GM12801 (cell line): ENCODE results near the gene POFUT1.

Experiments
- TF ChIP-seq, protein P1 (sequence below): IDR thresholded peaks from one replicate; pipeline ENCODE4 v1.5.1; 2011; ENCODE audit warnings: control low read depth; ENCODE audit not compliant: insufficient read length; ENCODE audit errors: extremely low read depth

POFUT1 gene

DNA sequence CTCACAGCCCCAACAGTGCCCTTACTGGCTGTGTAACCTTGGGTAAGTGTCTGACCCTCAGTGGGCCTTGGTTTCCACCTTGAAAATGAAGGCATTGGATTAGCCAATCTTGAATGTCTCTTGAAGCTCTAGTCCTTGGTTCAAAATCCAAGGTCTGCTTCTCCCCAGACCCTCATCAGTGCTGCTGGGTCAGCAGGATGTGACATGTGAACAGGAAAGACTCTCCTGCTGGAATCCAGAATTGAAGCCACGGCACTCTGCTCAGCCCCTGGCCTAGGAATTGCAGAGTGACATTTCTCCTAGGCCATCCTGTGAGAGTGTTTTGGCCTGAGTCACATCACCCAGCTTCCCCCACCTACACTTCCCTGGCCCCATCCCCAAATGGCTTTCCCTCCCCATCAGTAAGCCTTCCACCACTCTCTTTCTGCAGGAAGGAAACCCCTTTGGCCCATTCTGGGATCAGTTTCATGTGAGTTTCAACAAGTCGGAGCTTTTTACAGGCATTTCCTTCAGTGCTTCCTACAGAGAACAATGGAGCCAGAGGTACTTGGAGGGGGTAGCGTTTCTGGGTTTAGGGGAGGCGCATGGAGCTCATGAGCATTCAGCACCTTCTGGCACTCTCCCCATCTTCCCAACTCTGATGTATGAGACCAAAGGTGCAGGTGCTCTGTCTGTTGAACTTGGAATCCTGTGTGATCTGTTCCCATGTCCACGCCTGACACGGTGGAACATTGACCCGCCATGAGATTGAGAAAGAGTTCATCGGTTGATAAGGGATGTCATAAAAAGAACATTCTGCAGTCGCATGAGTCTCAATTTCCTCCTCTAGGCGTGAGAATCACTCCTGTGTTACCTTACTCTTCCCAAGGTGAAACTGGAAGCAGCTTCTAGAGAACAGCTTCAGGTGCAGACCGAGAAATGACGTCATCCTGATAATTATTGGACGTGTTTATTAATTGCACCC is 8.8 kb downstream of the POFUT1 start:
- TF ChIP-seq, protein P1, sequence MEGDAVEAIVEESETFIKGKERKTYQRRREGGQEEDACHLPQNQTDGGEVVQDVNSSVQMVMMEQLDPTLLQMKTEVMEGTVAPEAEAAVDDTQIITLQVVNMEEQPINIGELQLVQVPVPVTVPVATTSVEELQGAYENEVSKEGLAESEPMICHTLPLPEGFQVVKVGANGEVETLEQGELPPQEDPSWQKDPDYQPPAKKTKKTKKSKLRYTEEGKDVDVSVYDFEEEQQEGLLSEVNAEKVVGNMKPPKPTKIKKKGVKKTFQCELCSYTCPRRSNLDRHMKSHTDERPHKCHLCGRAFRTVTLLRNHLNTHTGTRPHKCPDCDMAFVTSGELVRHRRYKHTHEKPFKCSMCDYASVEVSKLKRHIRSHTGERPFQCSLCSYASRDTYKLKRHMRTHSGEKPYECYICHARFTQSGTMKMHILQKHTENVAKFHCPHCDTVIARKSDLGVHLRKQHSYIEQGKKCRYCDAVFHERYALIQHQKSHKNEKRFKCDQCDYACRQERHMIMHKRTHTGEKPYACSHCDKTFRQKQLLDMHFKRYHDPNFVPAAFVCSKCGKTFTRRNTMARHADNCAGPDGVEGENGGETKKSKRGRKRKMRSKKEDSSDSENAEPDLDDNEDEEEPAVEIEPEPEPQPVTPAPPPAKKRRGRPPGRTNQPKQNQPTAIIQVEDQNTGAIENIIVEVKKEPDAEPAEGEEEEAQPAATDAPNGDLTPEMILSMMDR, result no peak

DNA sequence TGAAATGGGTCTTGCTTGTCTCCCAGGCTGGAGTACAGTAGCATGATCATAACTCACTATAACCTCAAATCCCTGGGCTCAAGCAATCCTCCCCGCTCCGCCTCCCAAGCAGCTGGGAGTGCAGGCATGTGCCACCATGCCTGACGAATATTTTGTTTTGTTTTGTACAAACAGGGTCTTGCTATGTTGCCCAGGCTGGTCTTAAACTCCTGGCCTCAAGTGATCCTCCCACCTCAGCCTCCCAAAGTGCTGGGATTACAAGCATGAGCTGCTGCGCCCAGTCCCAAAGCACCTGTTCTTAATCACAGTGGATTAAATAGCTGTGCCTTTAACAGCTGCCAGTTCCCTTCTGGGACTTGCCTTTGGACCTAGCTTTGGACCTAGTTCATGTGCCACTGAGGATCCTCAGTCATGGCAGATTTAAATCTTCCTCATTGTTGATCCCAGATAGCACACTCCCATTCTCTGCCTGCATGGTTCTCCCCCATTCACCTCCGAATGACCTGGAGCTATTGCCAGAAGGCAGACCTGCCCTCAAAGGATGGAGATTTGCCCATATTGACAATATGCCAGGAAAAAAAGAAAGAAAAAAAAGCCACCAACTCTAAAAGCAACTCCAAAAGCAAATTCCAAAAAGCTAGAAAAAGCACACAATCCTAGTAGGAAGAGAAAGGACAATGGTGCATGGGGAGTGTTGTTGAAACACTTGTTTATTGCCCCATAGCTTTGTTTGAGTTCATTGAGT is 10.6 kb downstream of the POFUT1 start:
- TF ChIP-seq, protein P1, result no peak

DNA sequence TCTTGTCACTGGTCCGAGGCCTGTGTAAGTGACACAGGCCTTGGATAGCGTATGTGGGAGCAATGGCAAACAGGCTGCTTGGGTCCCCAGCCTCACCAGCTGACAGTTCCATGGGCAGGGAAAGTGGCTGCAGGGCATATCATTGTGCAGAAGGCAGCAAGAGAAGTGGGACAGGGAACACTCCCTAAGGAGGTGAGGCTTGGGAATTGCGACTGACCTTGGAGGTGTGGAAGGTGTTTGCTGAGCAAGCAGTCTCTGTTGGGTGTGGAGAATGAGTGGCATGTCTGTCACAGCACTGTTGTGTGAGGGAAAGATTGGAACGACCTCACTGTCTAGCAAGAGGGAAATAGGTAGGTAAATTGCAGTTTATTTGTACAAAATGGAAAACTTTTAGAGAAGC is 16.8 kb downstream of the POFUT1 start:
- TF ChIP-seq, protein P1, result no peak

DNA sequence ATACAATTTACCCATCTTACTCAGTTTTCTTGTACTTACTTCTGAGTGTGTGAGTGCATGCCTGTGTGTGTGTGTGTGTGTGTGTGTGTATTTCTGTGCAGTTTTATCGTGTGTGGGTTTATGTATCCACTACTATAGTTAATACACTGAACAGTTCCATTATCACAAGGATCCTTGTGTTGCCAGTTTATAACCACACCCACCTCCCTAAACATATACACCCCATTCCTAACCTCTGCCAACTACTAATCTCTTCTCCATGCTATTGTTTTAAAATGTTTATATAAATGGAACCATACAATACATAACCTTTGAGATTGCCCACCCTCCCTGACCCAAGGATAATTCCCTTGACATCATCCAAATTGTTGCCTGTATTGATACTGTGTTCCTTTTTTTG is 18.7 kb downstream of the POFUT1 start:
- TF ChIP-seq, protein P1, result no peak

DNA sequence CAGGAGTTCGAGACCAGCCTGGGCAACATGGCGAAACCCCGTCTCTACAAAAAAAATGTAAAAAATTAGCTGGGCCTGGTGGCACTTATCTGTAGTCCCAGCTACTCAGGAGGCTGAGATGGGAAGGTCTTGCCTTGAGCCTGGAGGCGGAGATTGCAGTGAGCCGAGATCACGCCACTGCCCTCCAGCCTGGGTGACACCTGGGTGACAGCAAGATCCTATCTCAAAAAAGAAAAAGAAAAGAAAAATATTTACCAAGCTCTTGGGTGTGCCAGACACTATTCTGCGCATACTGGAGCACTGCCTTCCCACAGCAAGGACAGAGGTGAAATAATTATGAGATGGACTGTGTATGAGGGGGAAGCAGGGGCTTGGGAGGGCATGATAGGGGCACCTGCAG is 19.6 kb downstream of the POFUT1 start:
- TF ChIP-seq, protein P1, result no peak

DNA sequence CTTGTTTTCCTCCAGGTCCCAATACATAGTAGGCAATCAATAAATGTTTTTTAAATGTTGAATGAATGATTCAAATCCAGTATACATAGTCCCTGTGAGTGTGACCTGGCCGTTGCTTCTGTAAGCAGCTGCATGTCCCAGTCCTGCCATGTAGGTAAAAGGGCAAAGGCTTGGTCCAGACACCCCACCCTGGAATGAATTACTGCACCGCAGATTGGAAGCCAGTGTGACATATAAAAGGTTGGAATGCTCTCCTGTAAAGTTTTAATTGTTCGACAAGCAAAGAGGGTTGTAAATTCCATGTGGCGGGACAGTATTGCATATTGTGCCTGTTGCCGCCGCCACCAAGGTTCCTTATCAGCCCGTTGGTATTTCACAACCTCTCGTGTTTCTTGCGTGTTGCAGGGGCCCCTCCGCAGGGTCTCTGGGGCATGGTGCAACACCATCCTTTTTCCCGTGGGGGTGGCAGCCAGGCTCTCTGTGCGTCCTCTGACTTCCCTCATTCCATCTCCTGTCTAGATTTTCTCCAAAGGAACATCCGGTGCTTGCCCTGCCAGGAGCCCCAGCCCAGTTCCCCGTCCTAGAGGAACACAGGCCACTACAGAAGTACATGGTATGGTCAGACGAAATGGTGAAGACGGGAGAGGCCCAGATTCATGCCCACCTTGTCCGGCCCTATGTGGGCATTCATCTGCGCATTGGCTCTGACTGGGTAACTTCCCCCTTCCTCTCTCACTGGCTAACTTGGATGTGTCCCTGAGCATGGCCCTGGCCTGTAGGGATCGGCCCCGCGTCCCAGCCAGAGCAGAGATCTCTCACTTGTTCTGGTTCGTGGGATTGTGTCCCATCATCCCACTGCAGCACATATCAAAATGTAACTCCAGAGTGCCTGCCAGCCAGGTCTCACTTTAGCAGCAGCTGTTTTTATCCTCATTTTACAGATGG is 20.3 kb downstream of the POFUT1 start:
- TF ChIP-seq, protein P1, result no peak

DNA sequence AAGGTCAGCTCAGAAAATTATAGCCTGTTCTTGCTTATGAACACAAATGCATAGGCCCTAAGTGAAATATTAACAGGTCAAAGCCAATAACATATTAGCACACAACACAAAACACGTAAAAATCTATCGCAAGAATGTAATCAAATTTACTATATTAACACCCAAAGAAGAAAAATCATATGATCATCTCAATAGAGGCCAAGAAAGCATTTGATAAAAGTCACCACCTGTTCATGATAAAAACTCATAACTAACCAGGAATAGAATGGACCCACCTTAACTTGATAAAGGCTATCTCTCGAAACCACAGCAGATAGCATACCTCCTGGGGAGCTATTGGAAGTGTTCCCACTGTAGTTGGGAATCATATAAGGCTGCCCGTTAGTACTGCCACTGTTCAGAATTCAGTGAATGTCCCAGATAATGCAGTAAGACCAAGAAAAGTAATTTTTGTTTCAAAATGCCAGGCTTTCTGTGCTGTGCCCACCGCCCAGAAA is 21.6 kb downstream of the POFUT1 start:
- TF ChIP-seq, protein P1, result no peak
